GM19468 (cell line): ENCODE data around the gene RNF144B.
"Not testable (repeated sequence)": the region's sequence is repeated elsewhere in the genome, so short reads cannot be mapped to it uniquely, and the experiment has no call there.

Experiments
- ATAC-seq: cut with Tn5 transposase; IDR thresholded peaks from one replicate; pipeline ENCODE4 v1.9.1; 2021; ENCODE audit warnings: mild to moderate bottlenecking, moderate library complexity, moderate number of reproducible peaks; ENCODE audit not compliant: unreplicated experiment; ENCODE audit errors: extremely low read depth

The RNF144B gene

GRCh38 chr6:18404965-18405364 lies 17.8 kb downstream of the RNF144B start:
- ATAC-seq, result not testable (repeated sequence)

GRCh38 chr6:18405477-18406293 lies 18.5 kb downstream of the RNF144B start:
- ATAC-seq, result no peak

GRCh38 chr6:18406955-18407749 lies 20.0 kb downstream of the RNF144B start:
- no peak for ATAC-seq

- ATAC-seq, result not testable (repeated sequence)
Measured at GRCh38 chr6:18409602-18410001, 22.5 kb downstream of the RNF144B start.

- ATAC-seq, result no peak
Measured at GRCh38 chr6:18410412-18410811, 23.3 kb downstream of the RNF144B start.

GRCh38 chr6:18412068-18412467 lies 24.9 kb downstream of the RNF144B start:
- ATAC-seq, result no peak

GRCh38 chr6:18412644-18413043 lies 25.5 kb downstream of the RNF144B start:
- ATAC-seq, result no peak

GRCh38 chr6:18413381-18413780 lies 26.2 kb downstream of the RNF144B start:
- no peak for ATAC-seq

- ATAC-seq, result no peak
Measured at GRCh38 chr6:18414116-18414515, 27.0 kb downstream of the RNF144B start.

- no peak for ATAC-seq
Measured at GRCh38 chr6:18415207-18415606, 28.1 kb downstream of the RNF144B start.

- no peak for ATAC-seq
Measured at GRCh38 chr6:18415671-18416340, 28.7 kb downstream of the RNF144B start.

- ATAC-seq, result no peak
Measured at GRCh38 chr6:18416341-18416679, 29.2 kb downstream of the RNF144B start.

- no peak for ATAC-seq
Measured at GRCh38 chr6:18420328-18420727, 33.2 kb downstream of the RNF144B start.

GRCh38 chr6:18422136-18422535 lies 35.0 kb downstream of the RNF144B start:
- ATAC-seq, result no peak

GRCh38 chr6:18423426-18423825 lies 36.3 kb downstream of the RNF144B start:
- no peak for ATAC-seq

GRCh38 chr6:18424201-18424600 lies 37.1 kb downstream of the RNF144B start:
- ATAC-seq, result no peak

- ATAC-seq, result no peak
Measured at GRCh38 chr6:18425218-18425617, 38.1 kb downstream of the RNF144B start.

- no peak for ATAC-seq
Measured at GRCh38 chr6:18427296-18427695, 40.1 kb downstream of the RNF144B start.

- no peak for ATAC-seq
Measured at GRCh38 chr6:18429655-18430297, 42.6 kb downstream of the RNF144B start.

- ATAC-seq, result no peak
Measured at GRCh38 chr6:18431581-18431980, 44.4 kb downstream of the RNF144B start.
